HG02759 (cell line): ENCODE measurements around the gene EME1.
"Not testable (repeated sequence)": the region's sequence is repeated elsewhere in the genome, so short reads cannot be mapped to it uniquely, and the experiment has no call there.

Experiments used
- ATAC-seq: cut with Tn5 transposase; IDR thresholded peaks from one replicate; pipeline ENCODE4 v1.9.1; 2021; ENCODE audit warnings: mild to moderate bottlenecking, moderate library complexity; ENCODE audit not compliant: unreplicated experiment

EME1 gene

GRCh38 chr17:50424246-50424995 is 51.4 kb downstream of the EME1 start:
- ATAC-seq = no peak

GRCh38 chr17:50424996-50425681 is 52.1 kb downstream of the EME1 start:
- no peak for ATAC-seq

- ATAC-seq = peak; percentile 75
Observed at GRCh38 chr17:50425682-50426471, 52.8 kb downstream of the EME1 start, which contains the start of gene ACSF2. ACSF2 (plus strand) TSS chr17:50426218; CDS start chr17:50426262, 44 bp downstream.

- ATAC-seq = no peak
Observed at GRCh38 chr17:50426472-50426782, 53.4 kb downstream of the EME1 start.

GRCh38 chr17:50426814-50427787 is 54.1 kb downstream of the EME1 start:
- peak; percentile 27 for ATAC-seq

- ATAC-seq = not testable (repeated sequence)
Observed at GRCh38 chr17:50428126-50428525, 55.1 kb downstream of the EME1 start.

- no peak for ATAC-seq
Observed at GRCh38 chr17:50428831-50429424, 55.9 kb downstream of the EME1 start.

- no peak for ATAC-seq
Observed at GRCh38 chr17:50429793-50430192, 56.8 kb downstream of the EME1 start.
